Spleen (tissue), 7 donors: ENCODE data around the gene VTI1B.

ENCODE experiments used
- POLR2A ChIP-seq, 3 donors: fragments of 450-650 bp; IDR thresholded peaks; one replicate each; pipeline ENCODE4 v1.5.1; 2017; ENCODE audit warnings: antibody characterized with exemption in 3 of 3, mild to moderate bottlenecking in 1 of 3
- TF ChIP-seq, protein P1 (sequence below), 11 experiments: fragments of 200-600 bp in 7 of 11; fragments of 450-650 bp in 4 of 11; sonication (generic) in 4 of 11; IDR thresholded peaks in 8 of 11; conservative IDR thresholded peaks in 3 of 11; 1 replicate in 7 of 11; 2 replicates in 4 of 11; pipeline versions ENCODE4 v1.4.0 to v1.8.0; 2016 to 2021; ENCODE audit warnings: antibody characterized with exemption in 11 of 11, inconsistent platforms in 4 of 11, mild to moderate bottlenecking in 1 of 11
- donor health status: DM: no; HTN: no; CAD: no; lungs with moderate emphysema.
- donor health status: DM: no; HTN: no; CAD: no.
- donor health status: DM: no; HTN: no; CAD: no.

DNA sequence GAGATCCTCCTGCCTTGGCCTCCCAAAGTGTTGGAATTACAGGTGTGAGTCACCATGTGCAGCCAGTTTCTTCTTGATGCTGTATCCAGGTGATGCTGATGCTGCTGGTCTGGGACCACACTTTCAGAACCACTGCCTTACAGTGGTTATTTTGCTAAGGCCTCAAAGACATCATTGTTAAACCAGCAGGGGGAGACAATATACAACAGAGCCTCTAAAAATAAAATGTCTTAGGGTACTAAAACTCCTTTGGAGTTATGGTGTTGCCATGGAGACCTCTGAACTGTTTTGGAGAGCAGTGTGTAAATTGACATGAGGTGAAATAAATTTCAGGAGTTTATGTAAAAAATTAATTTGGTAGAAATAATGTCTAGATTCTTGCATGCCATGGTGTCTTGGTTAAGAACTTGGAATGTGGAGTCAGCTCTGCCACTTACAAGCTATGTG, 55.8 kb downstream of the VTI1B start:
- TF ChIP-seq, protein P1, sequence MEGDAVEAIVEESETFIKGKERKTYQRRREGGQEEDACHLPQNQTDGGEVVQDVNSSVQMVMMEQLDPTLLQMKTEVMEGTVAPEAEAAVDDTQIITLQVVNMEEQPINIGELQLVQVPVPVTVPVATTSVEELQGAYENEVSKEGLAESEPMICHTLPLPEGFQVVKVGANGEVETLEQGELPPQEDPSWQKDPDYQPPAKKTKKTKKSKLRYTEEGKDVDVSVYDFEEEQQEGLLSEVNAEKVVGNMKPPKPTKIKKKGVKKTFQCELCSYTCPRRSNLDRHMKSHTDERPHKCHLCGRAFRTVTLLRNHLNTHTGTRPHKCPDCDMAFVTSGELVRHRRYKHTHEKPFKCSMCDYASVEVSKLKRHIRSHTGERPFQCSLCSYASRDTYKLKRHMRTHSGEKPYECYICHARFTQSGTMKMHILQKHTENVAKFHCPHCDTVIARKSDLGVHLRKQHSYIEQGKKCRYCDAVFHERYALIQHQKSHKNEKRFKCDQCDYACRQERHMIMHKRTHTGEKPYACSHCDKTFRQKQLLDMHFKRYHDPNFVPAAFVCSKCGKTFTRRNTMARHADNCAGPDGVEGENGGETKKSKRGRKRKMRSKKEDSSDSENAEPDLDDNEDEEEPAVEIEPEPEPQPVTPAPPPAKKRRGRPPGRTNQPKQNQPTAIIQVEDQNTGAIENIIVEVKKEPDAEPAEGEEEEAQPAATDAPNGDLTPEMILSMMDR (IDR thresholded peaks at IDR 0.05 in 8 of 11, conservative IDR thresholded peaks at IDR 0.05 in 3 of 11), result peak in 10 of 11 experiments; percentile 17 to 70 (median 60)
- TF ChIP-seq POLR2A (IDR thresholded peaks at IDR 0.05), result no peak
